Medulla oblongata (tissue), 1 donor: ENCODE measurements around the gene ESRRG.
A peak's percentile ranks its signal among the peaks of the same experiment; 100 is the strongest.

Experiments
- DNase-seq: peaks from one replicate; pipeline ENCODE4 v3.0.0-alpha.2; 2015; ENCODE audit errors: extremely low spot score

Gene ESRRG

GRCh38 chr1:216723274-216723780 lies at the start of gene ESRRG:
Gene ESRRG (minus strand): TSS chr1:216723429. CDS start chr1:216723299, 130 bp downstream.
- no peak for DNase-seq

- DNase-seq: no peak
Observed at GRCh38 chr1:216771922-216772321, 48.7 kb upstream of the ESRRG start.

DNA sequence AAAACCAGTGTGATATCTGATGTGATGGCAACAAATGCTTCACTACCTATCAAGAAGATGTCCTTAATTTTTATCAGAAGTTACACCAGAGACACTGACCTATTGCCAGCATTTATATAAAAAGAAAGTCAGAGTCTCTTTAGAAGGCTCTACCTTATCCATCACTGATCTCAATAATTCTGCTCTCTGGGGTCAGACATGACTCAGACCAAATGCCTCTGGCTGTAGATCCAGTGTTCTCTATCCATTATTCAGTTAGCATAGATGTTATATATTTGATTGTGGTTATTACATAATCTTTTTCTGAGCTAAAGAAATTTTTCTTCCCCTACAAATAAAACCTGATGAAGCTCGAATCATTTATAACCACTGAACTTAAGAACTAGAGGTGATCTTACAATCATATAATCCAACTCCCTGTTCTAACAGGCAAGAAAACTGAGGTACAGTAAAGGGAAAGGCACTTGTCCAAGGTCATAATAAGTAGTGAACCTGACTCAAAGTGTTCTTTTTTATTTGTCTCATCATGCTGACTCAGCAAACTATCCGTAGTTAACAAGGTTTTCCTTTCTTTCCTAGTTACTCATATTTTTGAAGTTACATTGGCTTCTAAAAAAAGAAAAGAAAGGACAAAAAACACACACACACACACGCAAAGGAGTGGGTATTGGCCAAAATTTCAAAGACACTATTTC lies 43.6 kb upstream of the ESRRG start:
- DNase-seq: no peak

DNA sequence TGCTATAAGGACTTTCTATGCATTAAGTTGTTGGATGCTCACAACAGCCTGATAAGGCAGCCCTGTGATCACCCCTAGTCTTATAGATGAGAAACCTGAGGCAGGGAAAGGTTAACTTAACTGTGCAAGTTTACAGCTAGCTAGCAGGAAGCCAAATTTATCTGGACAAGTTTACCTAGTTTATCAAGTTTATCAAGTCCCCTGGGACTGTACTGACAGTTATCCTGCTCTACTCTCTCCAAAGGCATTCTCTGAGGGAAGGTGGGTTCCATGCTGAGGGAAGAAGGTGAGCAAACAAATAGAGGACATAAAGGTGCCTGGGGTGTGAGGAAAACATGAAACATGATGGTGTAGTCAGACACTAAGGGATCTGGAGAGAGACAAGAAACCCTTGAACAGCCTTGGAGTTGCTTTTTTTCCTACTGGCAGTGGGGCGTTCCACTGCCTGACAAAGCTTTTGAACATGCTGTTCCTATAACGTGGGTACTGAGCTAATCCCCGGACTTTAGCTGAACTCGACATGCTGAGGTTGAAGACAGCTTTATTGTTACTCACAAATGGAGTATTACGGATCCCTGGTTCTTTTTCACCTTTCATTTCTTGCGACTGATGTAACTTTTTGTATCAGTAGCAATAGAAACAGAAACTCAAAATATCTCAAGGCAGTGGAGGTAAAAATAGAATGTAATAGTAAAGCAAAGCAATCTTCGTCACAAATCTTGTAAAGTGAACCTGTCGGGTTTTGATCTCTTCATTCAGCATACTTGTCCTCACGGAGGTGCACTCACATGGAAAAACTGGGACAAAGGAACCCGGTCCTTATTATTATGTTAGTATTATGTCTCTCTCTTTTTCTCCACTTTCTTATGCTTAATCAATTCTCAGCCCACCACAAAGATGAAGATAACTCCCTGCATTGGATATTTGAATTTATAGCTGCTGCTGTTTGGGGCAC lies 42.4 kb upstream of the ESRRG start:
- no peak for DNase-seq

GRCh38 chr1:216758161-216758560 lies 34.9 kb upstream of the ESRRG start:
- DNase-seq: no peak

GRCh38 chr1:216757110-216757509 lies 33.9 kb upstream of the ESRRG start:
- DNase-seq: no peak

DNA sequence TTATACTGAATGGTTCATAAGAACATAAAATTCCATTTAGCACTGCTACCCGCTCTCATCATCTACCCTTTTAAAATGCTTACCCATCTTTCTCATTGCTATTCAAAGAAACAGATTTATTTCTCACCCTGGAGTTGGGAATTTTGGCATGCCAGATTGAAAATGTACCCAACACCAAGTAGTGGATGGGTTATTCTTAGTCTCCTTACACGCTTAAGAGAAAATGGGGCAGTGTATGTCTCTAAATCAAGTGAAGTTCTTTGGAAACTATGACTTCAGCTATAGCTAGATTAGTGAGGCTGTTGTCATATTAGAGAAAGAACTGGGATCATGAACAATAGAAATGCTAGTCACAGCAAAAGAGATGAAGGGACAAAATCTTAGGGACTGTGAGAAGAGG lies 27.7 kb upstream of the ESRRG start:
- DNase-seq: no peak

- DNase-seq: peak; percentile 89
Observed at GRCh38 chr1:216750031-216750627, 26.9 kb upstream of the ESRRG start.

DNA sequence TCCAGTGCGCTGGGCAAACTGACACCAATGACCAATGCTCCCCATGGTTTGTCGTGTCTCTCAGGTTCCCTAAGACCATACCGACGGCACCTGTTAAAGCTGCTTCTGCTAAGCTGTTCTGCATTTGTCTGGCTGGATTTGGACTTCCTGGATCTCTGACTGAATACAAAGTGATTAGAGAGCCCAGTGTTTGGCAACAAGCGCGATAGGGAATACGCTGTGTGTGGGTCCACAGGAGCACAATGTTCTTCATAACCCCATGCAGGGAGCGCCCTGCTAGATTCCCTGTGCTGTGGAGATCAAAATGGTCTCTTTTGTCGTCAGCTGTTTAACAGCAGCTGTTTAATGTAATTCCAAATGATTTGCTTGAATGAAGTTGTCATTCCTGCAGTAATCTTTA lies 26.0 kb upstream of the ESRRG start:
- no peak for DNase-seq

- no peak for DNase-seq
Observed at GRCh38 chr1:216742625-216743024, 19.4 kb upstream of the ESRRG start.

GRCh38 chr1:216740331-216740730 lies 17.1 kb upstream of the ESRRG start:
- no peak for DNase-seq

DNA sequence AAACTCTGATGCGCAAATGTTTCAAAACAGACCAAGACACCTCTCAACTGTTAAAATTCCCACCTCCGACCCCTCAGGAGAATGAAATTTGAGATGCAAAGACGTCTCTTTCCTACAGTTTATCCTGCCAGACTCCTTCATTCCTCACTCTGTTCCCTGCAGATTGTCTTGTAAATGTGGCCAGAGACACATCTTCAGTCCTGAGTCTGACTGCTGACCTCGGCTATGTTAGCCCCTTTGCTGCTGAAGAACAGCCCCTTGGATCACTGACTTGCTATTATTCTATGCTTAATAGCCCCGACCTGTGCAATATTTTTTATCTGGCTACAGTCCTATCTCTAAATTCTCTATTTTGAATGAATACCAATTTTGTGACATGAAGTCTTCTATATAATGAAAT lies 16.6 kb upstream of the ESRRG start:
- no peak for DNase-seq

DNA sequence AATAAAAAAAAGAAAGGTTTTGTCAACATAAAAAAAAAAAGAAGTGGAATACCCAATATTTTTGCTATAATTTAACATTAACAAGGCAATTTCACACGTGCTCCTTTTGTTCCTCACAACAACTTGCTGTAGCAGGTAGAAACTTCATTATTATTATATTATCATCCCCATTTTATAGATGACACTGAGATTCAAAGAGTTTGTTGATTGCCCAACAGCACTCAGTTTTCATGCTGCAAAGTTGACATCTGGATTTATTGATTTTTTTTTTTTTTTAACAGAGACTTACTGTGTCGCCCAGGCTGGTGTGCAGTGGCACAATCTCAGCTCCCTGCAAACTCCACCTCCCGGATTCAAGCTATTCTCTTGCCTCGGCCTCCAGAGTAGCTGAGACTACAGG lies 8.9 kb upstream of the ESRRG start:
- DNase-seq: no peak

- no peak for DNase-seq
Observed at GRCh38 chr1:216731562-216731961, 8.3 kb upstream of the ESRRG start.

DNA sequence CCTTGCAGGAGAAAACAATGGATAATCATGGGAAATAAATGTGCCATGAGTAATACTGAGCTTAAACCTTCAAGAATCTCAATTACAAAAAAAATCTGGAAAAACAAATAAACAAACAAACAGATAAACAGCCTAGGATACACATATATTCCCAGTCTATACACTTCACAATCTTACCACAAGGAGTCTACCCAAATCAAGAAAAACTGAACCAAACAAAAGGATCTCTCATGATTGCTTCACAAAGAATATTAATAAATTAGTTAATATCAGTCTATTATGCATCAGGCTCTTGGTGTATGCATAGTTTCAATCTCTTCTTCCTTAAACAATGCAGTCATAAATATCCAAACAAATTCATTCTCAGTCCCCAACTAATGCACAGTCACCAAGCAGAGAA lies 3.2 kb upstream of the ESRRG start:
- no peak for DNase-seq

- DNase-seq: no peak
Observed at GRCh38 chr1:216722821-216723220, 408 bp downstream of the ESRRG start.

GRCh38 chr1:216721863-216722262 lies 1.4 kb downstream of the ESRRG start:
- no peak for DNase-seq

DNA sequence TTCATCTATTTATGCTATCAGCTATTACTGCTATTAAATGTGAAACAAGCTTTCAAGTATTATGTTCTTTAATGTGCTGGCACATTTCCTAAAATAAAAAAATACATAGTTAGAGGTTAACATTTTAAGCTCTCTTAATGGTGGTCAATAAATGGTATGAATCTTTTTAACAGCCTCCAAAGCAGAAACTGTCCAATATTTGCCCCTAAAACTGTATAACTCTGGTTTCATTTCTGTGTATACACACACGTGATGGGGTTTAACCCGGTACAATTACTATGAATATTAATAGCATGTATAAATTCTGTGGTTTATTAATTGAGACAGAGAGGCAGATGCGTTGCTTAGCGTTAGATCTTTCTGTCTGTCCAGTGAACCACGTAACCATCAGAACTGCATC lies 2.2 kb downstream of the ESRRG start:
- DNase-seq: no peak

- no peak for DNase-seq
Observed at GRCh38 chr1:216711712-216712111, 11.5 kb downstream of the ESRRG start.

DNA sequence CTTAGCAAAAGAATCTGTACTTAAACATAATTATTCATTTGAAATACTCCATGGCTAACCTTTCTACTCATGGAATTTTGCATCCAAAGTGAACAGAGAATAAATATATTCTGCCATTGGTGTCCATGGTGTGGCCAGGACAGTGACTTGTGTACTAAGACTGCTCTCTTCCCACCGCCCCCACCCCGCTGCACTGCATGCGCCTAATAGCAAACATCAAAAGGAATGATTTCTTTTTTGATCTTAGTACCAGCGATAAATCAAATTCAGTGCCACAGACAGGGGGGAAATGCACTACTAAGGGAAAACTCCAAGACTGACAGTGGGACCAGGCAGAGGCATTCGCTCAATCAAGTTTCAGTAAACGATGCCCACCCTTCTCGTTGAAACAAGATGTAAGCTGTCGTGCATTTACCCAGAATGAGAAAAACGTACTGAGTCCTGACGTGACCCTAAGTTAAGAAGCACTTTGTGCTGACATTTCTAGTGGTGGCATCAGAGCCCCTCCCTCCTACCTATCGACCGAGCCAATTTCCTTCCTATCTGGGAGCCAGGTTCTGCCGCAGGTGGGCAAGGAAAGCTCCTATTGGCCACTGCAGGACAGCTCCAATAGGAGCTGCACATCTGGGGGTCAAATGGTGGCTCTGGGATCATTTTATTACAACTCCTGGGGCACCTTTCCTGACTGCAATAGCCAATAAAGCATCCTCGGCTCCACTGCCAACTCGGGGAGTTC lies 12.5 kb downstream of the ESRRG start:
- no peak for DNase-seq

- no peak for DNase-seq
Observed at GRCh38 chr1:216710055-216710454, 13.2 kb downstream of the ESRRG start.

GRCh38 chr1:216705676-216706075 lies 17.6 kb downstream of the ESRRG start:
- DNase-seq: no peak
